Lower leg skin (tissue), 4 donors: Measurements from ENCODE around the gene SLC6A13. TPM values are rescaled to one million over a fixed set of nuclear protein-coding genes. Genes with fewer than 3 reads are reported as not detected.
A peak's percentile ranks its signal among the peaks of the same experiment; 100 is the strongest.
"Not testable (repeated sequence)": the region's sequence is repeated elsewhere in the genome, so short reads cannot be mapped to it uniquely, and the experiment has no call there.

Experiments
- DNase-seq, 2 donors: peaks; one replicate each; pipeline ENCODE4 v3.0.0-alpha.2; 2019; ENCODE audit warnings: low spot score in 2 of 2
- H3K4me3 ChIP-seq: fragments of 200-600 bp; sonication (generic); 2 replicates; pipeline ENCODE4 v1.5.1; 2017; ENCODE audit warnings: mild to moderate bottlenecking, low read depth; ENCODE audit not compliant: poor library complexity, severe bottlenecking
- CTCF ChIP-seq, 3 donors: fragments of 450-650 bp; IDR thresholded peaks; one replicate each; pipeline ENCODE4 v1.5.1; 2016; ENCODE audit warnings: antibody characterized with exemption in 3 of 3, mild to moderate bottlenecking in 3 of 3, moderate library complexity in 2 of 3
- POLR2A ChIP-seq, 2 donors: fragments of 450-650 bp; IDR thresholded peaks; one replicate each; pipeline ENCODE4 v1.6.1; 2016 to 2017; ENCODE audit warnings: antibody characterized with exemption in 2 of 2, mild to moderate bottlenecking in 1 of 2, moderate library complexity in 1 of 2
- WGBS, 2 donors: methylation state at CpG; one replicate each; pipeline ENCODE4 v1.1.5; 2018; 5-methylcytosine and 5-hydroxymethylcytosine counted together
- intact Hi-C: fragments of 100-400 bp; cut with DNase I; formaldehyde crosslinking; loops from one replicate; pipeline ENCODE4 v1.15.0; 2023; ENCODE audit warnings: low total_unique reads
- total RNA-seq, 4 donors: library from RNA; depleted of rRNA; stranded (reverse); fragments of >200 nt; gene quantifications; one replicate each; pipeline ENCODE4 v1.1.0, GENCODE V29; 2016

Gene SLC6A13
- total RNA-seq, 4 donors from 2014 or later: not detected

- 86 to 87% methylated on average over 11 to 12 of the region's 13 CpGs for WGBS, 2 donors
- TF ChIP-seq CTCF (IDR thresholded peaks at IDR 0.05) (no peak), POLR2A (IDR thresholded peaks at IDR 0.05) (no peak)
- intact Hi-C loops: no loop called here
- no peak overlapping the region for H3K4me3 ChIP-seq
- DNase-seq: peak in 1 of 2 donors; percentile 75
Observed at GRCh38 chr12:237026-237815, 25.4 kb downstream of the SLC6A13 start.

DNA sequence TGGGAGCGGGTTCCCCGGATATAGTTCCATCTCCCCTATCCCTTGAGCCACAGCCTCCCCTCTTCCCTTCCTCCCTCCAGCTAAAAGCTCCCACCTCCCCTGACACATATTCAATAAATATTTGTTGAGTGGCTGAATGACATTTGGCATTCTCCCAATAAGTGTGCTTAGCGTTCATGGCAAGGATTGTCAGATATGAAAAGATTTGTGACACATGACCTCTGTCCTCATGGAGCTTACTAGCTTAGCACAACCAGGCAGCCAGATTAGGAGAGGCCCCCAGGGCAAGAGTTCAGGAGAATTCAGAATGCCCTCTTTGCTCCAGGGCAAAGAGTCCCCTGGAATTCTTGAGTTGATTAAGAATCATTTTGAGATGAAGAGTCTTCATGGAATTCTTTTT, 26.2 kb downstream of the SLC6A13 start:
- peak in 1 of 2 donors; percentile 25 for DNase-seq
- no peak overlapping the region for H3K4me3 ChIP-seq
- intact Hi-C loops: no loop called here
- 87 to 90% methylated on average over 3 of the region's 3 CpGs for WGBS, 2 donors
- no peak for TF ChIP-seq POLR2A (IDR thresholded peaks at IDR 0.05)
- TF ChIP-seq CTCF (IDR thresholded peaks at IDR 0.05): no peak

DNA sequence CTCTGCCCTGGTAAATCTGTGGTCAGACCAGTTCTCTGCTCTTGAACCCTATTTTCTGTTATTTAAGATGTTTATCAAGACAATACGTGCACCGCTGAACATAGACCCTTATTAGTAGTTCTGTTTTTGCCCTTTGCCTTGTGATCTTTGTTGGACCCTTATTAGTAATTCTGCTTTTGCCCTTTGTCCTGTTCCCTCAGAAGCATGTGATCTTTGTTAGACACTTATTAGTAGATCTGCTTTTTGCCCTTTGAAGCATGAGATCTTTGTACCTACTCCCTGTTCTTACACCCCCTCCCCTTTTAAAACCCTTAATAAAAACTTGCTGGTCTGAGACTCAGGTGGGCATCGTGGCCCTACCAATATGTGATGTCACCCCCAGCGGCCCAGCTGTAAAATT, 26.7 kb downstream of the SLC6A13 start:
- DNase-seq, H3K4me3 ChIP-seq, intact Hi-C loops: not testable (repeated sequence)
- WGBS, 2 donors: 85 to 88% methylated on average over 4 of the region's 4 CpGs

GRCh38 chr12:234891-235415, 27.7 kb downstream of the SLC6A13 start:
- intact Hi-C loops: no loop called here
- DNase-seq: peak in 1 of 2 donors; percentile 75
- WGBS, 2 donors: 92 to 94% methylated on average over 10 of the region's 10 CpGs
- H3K4me3 ChIP-seq: no peak overlapping the region
- no peak for TF ChIP-seq CTCF (IDR thresholded peaks at IDR 0.05)
- TF ChIP-seq POLR2A (IDR thresholded peaks at IDR 0.05): no peak

DNA sequence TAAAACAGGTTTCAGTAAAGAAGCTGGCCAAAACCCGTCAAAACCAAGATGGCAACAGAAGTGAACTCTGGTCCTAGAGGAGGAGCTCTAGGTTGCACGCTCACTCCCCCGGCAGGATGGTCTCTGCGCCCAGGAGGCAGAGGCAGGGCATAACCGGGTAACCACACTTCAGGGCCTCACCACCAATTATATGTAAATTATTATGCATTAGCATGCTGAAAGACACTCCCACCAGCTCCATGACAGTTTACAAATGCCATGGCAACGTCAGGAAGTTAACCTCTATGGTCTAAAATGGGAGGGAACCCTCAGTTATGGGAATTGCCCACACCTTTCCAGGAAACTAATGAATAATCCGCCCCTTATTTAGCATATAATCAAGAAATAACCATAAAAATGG, 28.6 kb downstream of the SLC6A13 start:
- 78 to 82% methylated on average over 7 of the region's 7 CpGs for WGBS, 2 donors
- TF ChIP-seq POLR2A (IDR thresholded peaks at IDR 0.05): no peak
- TF ChIP-seq CTCF (IDR thresholded peaks at IDR 0.05): no peak
- no peak overlapping the region for H3K4me3 ChIP-seq
- DNase-seq: no peak
- intact Hi-C loops: no loop called here

DNA sequence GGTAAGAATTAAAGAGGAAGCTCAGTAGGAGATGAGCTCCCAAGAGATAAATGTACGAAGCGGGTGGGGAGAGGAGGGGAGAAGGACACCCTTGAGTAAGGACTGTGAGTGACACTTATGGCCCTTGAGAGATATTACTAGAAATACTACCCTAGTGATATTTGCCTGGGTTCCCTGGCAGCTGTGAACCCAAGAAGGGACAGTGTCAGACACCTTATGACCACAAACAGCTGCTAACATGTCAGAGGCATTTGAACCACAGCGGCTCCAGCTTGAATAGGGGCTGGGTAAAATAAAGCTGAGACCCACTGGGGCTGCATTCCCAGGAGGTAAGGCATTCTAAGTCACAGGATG, 29.0 kb downstream of the SLC6A13 start:
- 78 to 82% methylated on average over 3 of the region's 3 CpGs for WGBS, 2 donors
- TF ChIP-seq CTCF (IDR thresholded peaks at IDR 0.05) (no peak), POLR2A (IDR thresholded peaks at IDR 0.05) (no peak)
- DNase-seq: peak in 1 of 2 donors; percentile 52
- no peak overlapping the region for H3K4me3 ChIP-seq
- intact Hi-C loops: no loop called here
